ENCODE data around the gene TUBB2B.
"Not testable (repeated sequence)": the region's sequence is repeated elsewhere in the genome, so short reads cannot be mapped to it uniquely, and the experiment has no call there.

TUBB2B gene

DNA sequence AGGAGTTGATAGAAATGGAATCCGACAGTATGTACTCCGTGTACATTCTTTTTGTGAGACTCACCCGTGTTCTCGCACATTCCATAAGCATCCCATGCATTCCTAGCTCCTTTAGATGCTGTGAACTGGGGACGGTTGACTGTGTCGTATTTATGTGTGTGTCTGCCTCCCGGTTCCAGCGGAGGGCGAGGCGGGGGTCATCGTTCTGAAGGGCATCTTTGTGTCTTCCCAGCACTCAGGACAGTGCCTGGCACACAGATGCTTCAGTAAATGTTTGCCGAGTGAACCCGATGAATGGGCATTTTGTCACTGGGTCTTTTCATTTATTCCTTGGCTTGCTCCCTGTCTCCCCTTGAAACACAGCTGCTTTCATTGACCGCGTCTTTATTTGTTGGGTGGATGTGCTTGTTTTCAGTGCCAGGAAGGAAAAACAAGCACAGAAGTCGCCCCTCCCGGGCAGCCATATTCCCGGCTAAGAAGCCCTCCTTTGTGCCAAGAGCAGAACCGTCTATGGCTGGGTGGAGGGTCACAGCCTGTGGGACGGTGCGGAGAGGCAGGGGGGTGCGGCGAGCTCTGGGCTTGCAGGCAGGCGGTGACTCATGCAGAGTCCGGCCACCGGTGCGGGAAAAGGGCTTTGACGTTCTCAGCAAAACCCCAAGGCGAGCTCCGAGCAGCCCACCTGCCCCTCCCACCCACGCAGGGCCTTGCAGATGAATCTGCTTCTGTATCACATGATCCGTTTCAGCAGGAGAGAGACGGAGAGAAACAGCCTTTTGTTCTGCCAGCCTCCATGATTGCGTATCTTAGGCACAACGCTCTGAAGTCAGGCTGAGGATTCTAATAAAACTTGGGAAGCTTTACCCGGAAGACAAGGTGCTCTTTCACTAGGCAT lies 20.0 kb upstream of the TUBB2B start (continued):
- TF ChIP-seq TOX (CRISPR knock-in tag; IDR thresholded peaks at IDR 0.05; ENCODE audit: borderline replicate concordance): no peak

GRCh38 chr6:3245216-3245615 lies 17.8 kb upstream of the TUBB2B start:
- no peak for ATAC-seq
- TF ChIP-seq TCF4 (CRISPR knock-in tag; IDR thresholded peaks at IDR 0.05; ENCODE audit: borderline replicate concordance) (no peak), ARNTL (CRISPR knock-in tag; IDR thresholded peaks at IDR 0.05; ENCODE audit: borderline replicate concordance, low read depth) (no peak)

DNA sequence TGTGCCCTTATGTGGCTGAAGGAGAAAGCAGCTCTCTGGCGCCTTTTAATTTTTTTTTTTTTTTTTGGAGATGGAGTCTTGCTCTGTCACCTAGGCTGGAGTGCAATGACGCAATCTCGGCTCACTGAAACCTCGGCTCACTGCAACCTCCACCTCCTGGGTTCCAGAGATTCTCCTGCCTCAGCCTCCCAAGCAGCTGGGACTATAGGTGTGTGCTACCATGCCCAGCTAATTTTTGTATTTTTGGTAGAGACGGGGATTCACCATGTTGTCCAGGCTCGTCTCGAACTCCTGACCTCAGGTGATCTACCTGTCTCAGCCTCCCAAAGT lies 17.3 kb upstream of the TUBB2B start:
- not testable (repeated sequence) for ATAC-seq

- no peak for ATAC-seq
- TF ChIP-seq CSDC2 (CRISPR knock-in tag; IDR thresholded peaks at IDR 0.05) (no peak), ZNF70 (CRISPR knock-in tag; IDR thresholded peaks at IDR 0.05) (no peak), CREB5 (CRISPR knock-in tag; IDR thresholded peaks at IDR 0.05; ENCODE audit: low read depth) (no peak), SNAI2 (CRISPR knock-in tag; IDR thresholded peaks at IDR 0.05) (no peak), ESRRG (CRISPR knock-in tag; IDR thresholded peaks at IDR 0.05) (no peak), RARB (CRISPR knock-in tag; IDR thresholded peaks at IDR 0.05) (no peak), ARNTL (CRISPR knock-in tag; IDR thresholded peaks at IDR 0.05; ENCODE audit: borderline replicate concordance, low read depth) (no peak), TCF4 (CRISPR knock-in tag; IDR thresholded peaks at IDR 0.05; ENCODE audit: borderline replicate concordance) (no peak), ZC3H10 (CRISPR knock-in tag; IDR thresholded peaks at IDR 0.05) (no peak), PPARA (CRISPR knock-in tag; IDR thresholded peaks at IDR 0.05; ENCODE audit: borderline replicate concordance) (no peak), ZNF565 (CRISPR knock-in tag; conservative IDR thresholded peaks at IDR 0.05; ENCODE audit: low read depth) (no peak), TSHZ2 (CRISPR knock-in tag; IDR thresholded peaks at IDR 0.05) (no peak), ZNF8 (CRISPR knock-in tag; IDR thresholded peaks at IDR 0.05) (no peak), BACH2 (CRISPR knock-in tag; IDR thresholded peaks at IDR 0.05; ENCODE audit: borderline replicate concordance) (no peak), CSRNP3 (CRISPR knock-in tag; IDR thresholded peaks at IDR 0.05) (no peak), ISL1 (CRISPR knock-in tag; IDR thresholded peaks at IDR 0.05) (no peak), GLIS3 (CRISPR knock-in tag; IDR thresholded peaks at IDR 0.05) (no peak)
- TF ChIP-seq, protein P1, sequence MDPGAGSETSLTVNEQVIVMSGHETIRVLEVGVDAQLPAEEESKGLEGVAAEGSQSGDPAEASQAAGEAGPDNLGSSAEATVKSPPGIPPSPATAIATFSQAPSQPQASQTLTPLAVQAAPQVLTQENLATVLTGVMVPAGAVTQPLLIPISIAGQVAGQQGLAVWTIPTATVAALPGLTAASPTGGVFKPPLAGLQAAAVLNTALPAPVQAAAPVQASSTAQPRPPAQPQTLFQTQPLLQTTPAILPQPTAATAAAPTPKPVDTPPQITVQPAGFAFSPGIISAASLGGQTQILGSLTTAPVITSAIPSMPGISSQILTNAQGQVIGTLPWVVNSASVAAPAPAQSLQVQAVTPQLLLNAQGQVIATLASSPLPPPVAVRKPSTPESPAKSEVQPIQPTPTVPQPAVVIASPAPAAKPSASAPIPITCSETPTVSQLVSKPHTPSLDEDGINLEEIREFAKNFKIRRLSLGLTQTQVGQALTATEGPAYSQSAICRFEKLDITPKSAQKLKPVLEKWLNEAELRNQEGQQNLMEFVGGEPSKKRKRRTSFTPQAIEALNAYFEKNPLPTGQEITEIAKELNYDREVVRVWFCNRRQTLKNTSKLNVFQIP (CRISPR knock-in tag; IDR thresholded peaks at IDR 0.05; ENCODE audit: borderline replicate concordance, low read depth): no peak
These were observed 16.8 kb upstream of the TUBB2B start for GRCh38 chr6:3244003-3244831.
